Activated T-cell treated with anti-CD3 and anti-CD28 coated beads for 48 hours (primary cell): ENCODE results near the gene FGB.

Experiments
- DNase-seq: peaks from one replicate; pipeline ENCODE4 v3.0.0-alpha.2; 2020; ENCODE audit warnings: low read depth

Gene FGB

GRCh38 chr4:154562697-154563254 is at the start of gene FGB:
Gene FGB, plus strand, starts transcription at chr4:154563011. Its CDS starts 8 bp downstream, at chr4:154563019.
- no peak for DNase-seq

- no peak for DNase-seq
Observed at GRCh38 chr4:154516318-154517029, 46.3 kb upstream of the FGB start.

- no peak for DNase-seq
Observed at GRCh38 chr4:154517591-154517990, 45.2 kb upstream of the FGB start.

GRCh38 chr4:154519214-154519613 is 43.6 kb upstream of the FGB start:
- DNase-seq = no peak

- DNase-seq = no peak
Observed at GRCh38 chr4:154521607-154522006, 41.2 kb upstream of the FGB start.

- no peak for DNase-seq
Observed at GRCh38 chr4:154526151-154526550, 36.7 kb upstream of the FGB start.

GRCh38 chr4:154527308-154527707 is 35.5 kb upstream of the FGB start:
- no peak for DNase-seq

GRCh38 chr4:154528869-154529268 is 33.9 kb upstream of the FGB start:
- DNase-seq = no peak

- DNase-seq = no peak
Observed at GRCh38 chr4:154529728-154530519, 32.9 kb upstream of the FGB start.

GRCh38 chr4:154534296-154534695 is 28.5 kb upstream of the FGB start:
- DNase-seq = no peak

- DNase-seq = no peak
Observed at GRCh38 chr4:154542271-154542879, 20.4 kb upstream of the FGB start.

GRCh38 chr4:154545689-154546088 is 17.1 kb upstream of the FGB start:
- no peak for DNase-seq

GRCh38 chr4:154549894-154550790 is 12.7 kb upstream of the FGB start, which contains the start of gene PLRG1:
Gene PLRG1, minus strand, starts transcription at chr4:154550400. Its CDS starts 92 bp downstream, at chr4:154550308.
- DNase-seq = peak; percentile 94

GRCh38 chr4:154551872-154552686 is 10.7 kb upstream of the FGB start:
- peak; percentile 45 for DNase-seq

- DNase-seq = no peak
Observed at GRCh38 chr4:154559141-154559493, 3.7 kb upstream of the FGB start.

GRCh38 chr4:154559494-154560418 is 3.1 kb upstream of the FGB start:
- DNase-seq = no peak

GRCh38 chr4:154560419-154560801 is 2.4 kb upstream of the FGB start:
- DNase-seq = no peak

- DNase-seq = no peak
Observed at GRCh38 chr4:154560824-154561231, 2.0 kb upstream of the FGB start.

- DNase-seq = no peak
Observed at GRCh38 chr4:154564311-154564710, 1.5 kb downstream of the FGB start.

GRCh38 chr4:154565704-154566103 is 2.9 kb downstream of the FGB start:
- DNase-seq = no peak
